GF-D8 (cell line): ENCODE measurements around the gene IL12RB2.
"Not testable (repeated sequence)": the region's sequence is repeated elsewhere in the genome, so short reads cannot be mapped to it uniquely, and the experiment has no call there.

ENCODE experiments used
- DNase-seq: peaks from one replicate; lab custom pipeline; 2025; lab: John Stamatoyannopoulos, UW

The IL12RB2 gene

DNA sequence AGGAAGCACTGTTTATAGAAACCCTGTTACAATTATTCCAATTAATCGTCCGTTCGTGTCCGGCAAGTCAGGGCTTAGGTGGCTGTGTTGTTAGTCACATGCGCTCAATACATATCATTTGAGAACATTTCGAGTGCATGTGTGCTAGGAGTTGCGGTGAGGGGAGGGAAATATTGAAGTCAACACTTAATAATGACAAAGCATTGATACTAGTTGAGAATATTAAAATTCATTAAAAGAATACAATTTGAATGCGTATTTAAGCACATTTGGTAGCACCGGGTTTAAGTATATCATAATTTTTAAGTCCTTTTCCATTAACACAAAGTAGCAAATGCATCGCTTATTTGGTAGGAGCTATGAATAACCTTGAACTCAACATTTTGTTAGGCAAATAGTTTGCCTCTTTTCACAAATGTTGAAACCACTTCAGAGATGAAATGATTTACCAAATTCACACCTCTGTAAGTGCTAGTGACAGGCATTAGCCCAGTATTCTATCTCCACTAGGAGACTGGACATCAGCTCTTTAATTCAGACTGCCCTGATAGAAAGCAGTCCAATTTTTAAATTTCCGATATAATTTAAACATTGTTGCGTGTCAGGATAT lies 123.6 kb downstream of the IL12RB2 start:
- no peak for DNase-seq

GRCh38 chr1:67431869-67432578 lies 124.4 kb downstream of the IL12RB2 start:
- DNase-seq, result peak; percentile 18

DNA sequence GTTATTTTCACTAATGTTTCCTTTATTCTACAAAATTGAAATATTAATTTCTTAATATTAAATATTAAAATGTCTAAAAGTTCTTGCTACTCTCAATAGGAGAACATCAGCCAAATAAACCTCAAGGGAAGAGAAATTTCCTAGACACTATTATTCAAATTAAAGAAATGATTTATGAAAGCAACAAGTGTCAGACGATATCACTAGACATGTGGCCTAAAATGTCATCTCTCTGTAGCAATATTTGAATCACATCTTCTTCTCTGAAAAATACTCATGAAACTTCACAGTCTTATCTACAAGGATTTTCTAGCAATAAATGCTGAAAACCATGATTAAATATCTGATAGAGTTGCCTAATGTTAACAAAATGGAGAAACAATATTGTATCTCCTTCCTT lies 125.1 kb downstream of the IL12RB2 start:
- DNase-seq, result no peak

GRCh38 chr1:67433837-67434236 lies 126.2 kb downstream of the IL12RB2 start:
- peak; percentile 79 for DNase-seq

DNA sequence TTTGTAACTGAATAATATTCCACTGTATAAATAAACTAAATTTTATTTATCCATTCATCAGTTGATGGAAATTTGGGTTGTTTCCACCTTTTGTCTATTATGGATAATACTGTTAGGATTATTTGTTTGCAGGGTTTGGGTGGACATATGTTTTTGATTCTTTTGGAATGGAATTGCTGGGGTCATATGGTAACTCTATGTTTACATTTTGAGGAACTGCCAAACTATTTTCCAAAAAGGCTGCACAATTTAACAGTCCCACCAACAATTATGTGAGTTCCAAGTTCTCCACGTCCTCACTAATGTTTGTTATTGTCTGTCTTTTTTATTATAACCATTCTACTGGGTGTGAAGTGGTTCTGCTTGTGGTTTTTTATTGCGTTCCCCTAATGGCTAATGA lies 126.8 kb downstream of the IL12RB2 start:
- no peak for DNase-seq

DNA sequence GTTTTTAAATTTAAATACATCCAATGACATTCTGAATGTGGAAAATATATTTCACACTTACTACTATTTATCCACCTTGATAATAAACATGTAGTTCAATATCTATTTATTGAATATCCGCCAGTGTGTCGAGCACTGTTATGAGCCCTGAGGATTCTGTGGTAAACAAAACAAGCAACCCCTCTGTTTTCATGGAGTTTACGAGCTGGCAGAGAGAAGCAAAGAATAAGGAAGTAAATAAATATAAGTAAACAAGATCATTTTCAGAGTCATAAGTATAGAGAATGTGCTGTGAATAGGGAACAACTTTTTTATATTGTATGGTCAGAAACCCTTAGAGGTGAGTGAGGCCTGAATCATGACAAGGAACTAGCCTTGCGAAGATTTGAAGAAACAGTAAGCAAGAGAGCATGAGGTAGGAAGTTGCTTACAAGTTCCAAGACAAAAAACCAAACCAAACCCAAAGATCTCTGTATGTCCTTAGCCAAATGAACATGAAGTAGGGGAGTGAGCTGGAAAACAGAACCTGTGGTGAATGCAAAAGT lies 128.9 kb downstream of the IL12RB2 start:
- DNase-seq, result no peak

GRCh38 chr1:67437961-67438360 lies 130.3 kb downstream of the IL12RB2 start:
- no peak for DNase-seq

GRCh38 chr1:67439277-67440029 lies 131.8 kb downstream of the IL12RB2 start:
- no peak for DNase-seq

DNA sequence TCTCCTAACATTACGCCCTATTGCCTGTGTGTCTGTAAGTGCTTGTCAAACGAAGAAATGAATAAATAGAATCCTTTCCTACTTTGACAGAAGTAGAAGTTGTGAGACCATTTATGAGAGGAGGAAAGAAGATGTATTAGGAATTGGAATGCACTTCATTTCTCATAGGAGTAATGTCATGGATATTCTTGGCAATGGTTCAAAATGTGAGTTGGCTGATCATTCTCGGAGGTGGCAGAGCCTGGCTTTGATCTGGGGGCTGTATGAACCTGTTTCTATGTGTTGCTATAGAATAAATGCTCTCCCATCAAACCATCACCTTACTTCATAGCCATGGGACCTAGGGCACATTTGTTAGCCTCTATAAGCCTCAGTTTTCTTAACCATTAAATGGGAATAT lies 132.7 kb downstream of the IL12RB2 start:
- DNase-seq, result no peak

- no peak for DNase-seq
Measured at GRCh38 chr1:67441183-67441582, 133.5 kb downstream of the IL12RB2 start.

DNA sequence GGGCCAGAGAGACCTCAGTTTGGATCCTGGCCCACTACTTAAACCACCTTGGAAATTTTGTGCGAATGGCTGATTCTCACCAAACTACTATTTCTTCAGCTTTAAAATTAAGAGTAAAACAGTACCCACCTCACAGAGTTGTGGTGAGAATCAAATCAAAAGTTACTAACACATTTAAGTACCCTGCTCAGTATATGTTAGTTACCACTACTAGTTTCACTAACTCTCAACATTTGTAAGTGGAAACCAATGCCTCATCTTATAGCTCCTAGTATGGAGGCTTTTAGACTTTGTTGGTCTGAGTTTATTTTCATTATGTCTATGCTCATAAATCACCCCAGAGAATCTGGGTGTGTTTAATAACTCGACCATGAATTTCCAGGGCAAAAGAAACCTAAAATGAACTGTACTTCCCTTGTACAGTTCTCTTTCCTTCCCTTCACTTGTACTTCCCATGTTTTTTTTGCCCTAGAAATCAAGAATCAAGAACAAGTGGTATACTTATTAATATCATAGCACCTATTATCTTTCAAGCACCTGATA lies 134.1 kb downstream of the IL12RB2 start:
- no peak for DNase-seq

- DNase-seq, result not testable (repeated sequence)
Measured at GRCh38 chr1:67446014-67446413, 138.3 kb downstream of the IL12RB2 start.
